ENCODE data around the gene MLST8.
A peak's percentile ranks its signal among the peaks of the same experiment; 100 is the strongest.
"Not testable (repeated sequence)": the region's sequence is repeated elsewhere in the genome, so short reads cannot be mapped to it uniquely, and the experiment has no call there.

MLST8 gene

GRCh38 chr16:2233872-2234812 is 28.9 kb downstream of the MLST8 start:
- no peak for DNase-seq

- no peak for DNase-seq
Measured at GRCh38 chr16:2234813-2235170, 29.5 kb downstream of the MLST8 start.

GRCh38 chr16:2235234-2235651 is 30.0 kb downstream of the MLST8 start:
- no peak for DNase-seq

GRCh38 chr16:2235695-2236336 is 30.6 kb downstream of the MLST8 start:
- no peak for DNase-seq

GRCh38 chr16:2236337-2237101 is 31.3 kb downstream of the MLST8 start, which contains the start of gene DNASE1L2:
TSS of gene DNASE1L2 (plus strand) at chr16:2236444. CDS start at chr16:2236817, 373 bp downstream.
- DNase-seq = no peak

- no peak for DNase-seq
Measured at GRCh38 chr16:2237102-2237482, 31.8 kb downstream of the MLST8 start.

GRCh38 chr16:2237493-2238149 is 32.4 kb downstream of the MLST8 start:
- DNase-seq = no peak

- no peak for DNase-seq
Measured at GRCh38 chr16:2238150-2238837, 33.0 kb downstream of the MLST8 start.

GRCh38 chr16:2238838-2239675 is 33.8 kb downstream of the MLST8 start:
- DNase-seq = no peak

GRCh38 chr16:2240331-2240730 is 35.1 kb downstream of the MLST8 start:
- not testable (repeated sequence) for DNase-seq

GRCh38 chr16:2242598-2242997 is 37.3 kb downstream of the MLST8 start:
- DNase-seq = no peak

- DNase-seq = no peak
Measured at GRCh38 chr16:2243031-2243528, 37.8 kb downstream of the MLST8 start.

GRCh38 chr16:2243781-2244180 is 38.5 kb downstream of the MLST8 start:
- DNase-seq = no peak

- no peak for DNase-seq
Measured at GRCh38 chr16:2244301-2244700, 39.0 kb downstream of the MLST8 start.

GRCh38 chr16:2244926-2245795 is 39.9 kb downstream of the MLST8 start:
- DNase-seq = no peak

GRCh38 chr16:2246301-2246885 is 41.1 kb downstream of the MLST8 start:
- DNase-seq = no peak

GRCh38 chr16:2250652-2251295 is 45.5 kb downstream of the MLST8 start:
- DNase-seq = peak; percentile 20

GRCh38 chr16:2251296-2252111 is 46.2 kb downstream of the MLST8 start, which contains the start of gene ECI1:
TSS of gene ECI1 (minus strand) at chr16:2251587. CDS start at chr16:2251566, 21 bp downstream.
- DNase-seq = peak; percentile 56

Data from activated T-cell treated with anti-CD3 and anti-CD28 coated beads for 4 hours (primary cell).